OCI-LY7 (cell line): ENCODE measurements around the gene RIN3.

Experiments
- CTCF ChIP-seq: fragments of 200-600 bp; sonication (generic); conservative IDR thresholded peaks from 2 replicates; pipeline ENCODE4 v1.5.1; 2014; ENCODE audit warnings: mild to moderate bottlenecking, antibody characterized with exemption, low read length, moderate library complexity, mixed read lengths
- EZH2phosphoT487 ChIP-seq: fragments of 200-600 bp; sonication (generic); IDR thresholded peaks from 2 replicates; pipeline ENCODE4 v1.6.1; 2018; ENCODE audit warnings: low read depth, borderline replicate concordance, mild to moderate bottlenecking, mixed run types, antibody characterized with exemption, low read length, moderate library complexity, mixed read lengths

- no peak for TF ChIP-seq CTCF
- TF ChIP-seq EZH2phosphoT487, result no peak
These were observed 169.5 kb downstream of the RIN3 start for GRCh38 chr14:92683041-92683440.
